ENCODE results near the gene PPP2R2B. TPM values are rescaled to one million over a fixed set of nuclear protein-coding genes. Genes with fewer than 3 reads are reported as not detected.

PPP2R2B gene
- total RNA-seq, 2 donors from 2014 or later: 9.5 to 29.8 TPM

DNA sequence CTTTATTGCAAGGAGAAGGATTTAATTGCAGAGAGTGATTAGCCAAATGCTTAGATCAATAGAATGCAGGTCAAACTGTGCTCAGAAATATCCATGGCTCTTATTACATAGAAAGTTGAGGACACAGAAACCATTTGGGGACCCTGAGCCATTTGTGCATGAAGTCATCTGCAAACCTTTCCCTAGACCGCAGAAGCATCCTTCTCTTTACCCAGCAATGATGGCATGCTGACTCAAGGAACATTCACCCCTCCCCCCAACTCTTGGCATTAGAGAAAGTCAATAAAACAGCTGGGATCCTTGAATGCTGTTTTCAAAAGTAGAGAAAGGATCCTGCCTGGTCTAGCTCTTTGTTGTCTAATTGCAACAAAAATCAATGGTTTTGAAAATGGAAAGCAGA is 73.5 kb downstream of the PPP2R2B start:
- no peak overlapping the region for H3K4me3 ChIP-seq
- DNase-seq (ENCODE audit: low spot score) (no peak), ATAC-seq (ENCODE audit: insufficient number of reproducible peaks, low FRiP score, low read depth) (peak; percentile 43)
- H3K27ac ChIP-seq: no peak overlapping the region
- no peaks in the 10 kb centered on the region for H3K36me3 ChIP-seq
- H3K27me3 ChIP-seq (replicated peaks; ENCODE audit: insufficient read depth): no peaks in the 10 kb centered on the region
- TF ChIP-seq, protein P1, sequence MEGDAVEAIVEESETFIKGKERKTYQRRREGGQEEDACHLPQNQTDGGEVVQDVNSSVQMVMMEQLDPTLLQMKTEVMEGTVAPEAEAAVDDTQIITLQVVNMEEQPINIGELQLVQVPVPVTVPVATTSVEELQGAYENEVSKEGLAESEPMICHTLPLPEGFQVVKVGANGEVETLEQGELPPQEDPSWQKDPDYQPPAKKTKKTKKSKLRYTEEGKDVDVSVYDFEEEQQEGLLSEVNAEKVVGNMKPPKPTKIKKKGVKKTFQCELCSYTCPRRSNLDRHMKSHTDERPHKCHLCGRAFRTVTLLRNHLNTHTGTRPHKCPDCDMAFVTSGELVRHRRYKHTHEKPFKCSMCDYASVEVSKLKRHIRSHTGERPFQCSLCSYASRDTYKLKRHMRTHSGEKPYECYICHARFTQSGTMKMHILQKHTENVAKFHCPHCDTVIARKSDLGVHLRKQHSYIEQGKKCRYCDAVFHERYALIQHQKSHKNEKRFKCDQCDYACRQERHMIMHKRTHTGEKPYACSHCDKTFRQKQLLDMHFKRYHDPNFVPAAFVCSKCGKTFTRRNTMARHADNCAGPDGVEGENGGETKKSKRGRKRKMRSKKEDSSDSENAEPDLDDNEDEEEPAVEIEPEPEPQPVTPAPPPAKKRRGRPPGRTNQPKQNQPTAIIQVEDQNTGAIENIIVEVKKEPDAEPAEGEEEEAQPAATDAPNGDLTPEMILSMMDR (IDR thresholded peaks at IDR 0.05): no peak
- peaks cover 0 to 27% of the 10 kb centered on the region in 2 donors for H3K4me1 ChIP-seq (ENCODE audit: control insufficient read depth in 1 of 2, low read depth in 2 of 2)
- no peaks in the 10 kb centered on the region for H3K9me3 ChIP-seq

DNA sequence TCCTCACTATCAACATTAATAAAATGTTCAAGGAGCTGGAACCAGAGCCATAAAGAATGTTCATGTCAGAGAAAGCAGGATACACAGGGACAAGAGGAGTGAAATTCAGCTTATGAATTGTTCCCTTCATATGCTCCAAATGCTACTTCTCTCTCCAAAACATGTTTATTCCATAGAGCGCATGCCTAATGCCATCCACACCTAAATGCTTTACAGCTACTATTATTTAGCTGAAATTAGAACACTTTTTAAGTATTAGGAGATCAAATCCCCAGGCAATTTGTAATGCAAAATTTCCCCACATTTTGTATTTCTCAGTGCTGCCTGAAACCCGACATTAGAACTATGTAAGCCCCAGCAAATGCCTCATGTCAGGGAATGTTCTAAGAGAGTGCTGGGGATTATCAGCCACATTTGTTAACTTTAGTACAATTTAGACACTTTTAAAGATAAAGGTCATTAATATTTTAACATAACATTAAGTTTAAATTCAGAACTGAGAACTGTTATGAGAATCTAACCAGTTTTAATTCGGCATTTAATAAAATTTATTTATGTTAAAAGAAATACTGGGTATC is 75.5 kb downstream of the PPP2R2B start:
- Histone ChIP-seq H3K4me1 (ENCODE audit: control insufficient read depth in 1 of 2, low read depth in 2 of 2) (peaks cover 2 to 34% of the 10 kb centered on the region in 2 donors), H3K36me3 (no peaks in the 10 kb centered on the region), H3K4me3 (no peak overlapping the region), H3K9me3 (no peaks in the 10 kb centered on the region), H3K27me3 (replicated peaks; ENCODE audit: insufficient read depth) (no peaks in the 10 kb centered on the region), H3K27ac (no peak overlapping the region)
- TF ChIP-seq, protein P1 (IDR thresholded peaks at IDR 0.05): no peak
- no peak for DNase-seq (ENCODE audit: low spot score)
- no peak for ATAC-seq (ENCODE audit: insufficient number of reproducible peaks, low FRiP score, low read depth)

DNA sequence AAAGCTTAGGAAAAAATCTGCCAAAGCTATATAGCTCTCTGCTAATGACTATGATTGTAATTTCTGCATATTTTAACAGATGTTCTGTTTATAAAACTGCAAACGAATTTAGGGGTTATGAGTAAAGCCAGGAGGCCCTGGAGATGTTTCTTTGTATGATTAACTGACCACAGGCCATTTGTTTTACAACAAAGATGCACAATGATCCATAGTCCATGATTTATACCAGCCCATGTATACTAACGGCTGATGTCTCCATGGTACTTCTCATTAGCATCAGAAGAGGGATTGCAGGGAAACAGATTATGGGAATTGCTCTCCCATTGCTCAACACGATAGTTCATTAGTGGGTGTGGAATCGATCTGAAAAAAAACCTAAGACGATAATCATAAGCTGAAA is 78.9 kb downstream of the PPP2R2B start:
- no peaks in the 10 kb centered on the region for H3K9me3 ChIP-seq
- peaks cover 25 to 50% of the 10 kb centered on the region in 2 donors for H3K4me1 ChIP-seq (ENCODE audit: control insufficient read depth in 1 of 2, low read depth in 2 of 2)
- H3K27me3 ChIP-seq (replicated peaks; ENCODE audit: insufficient read depth): no peaks in the 10 kb centered on the region
- DNase-seq (ENCODE audit: low spot score): no peak
- no peak overlapping the region for H3K27ac ChIP-seq
- ATAC-seq (ENCODE audit: insufficient number of reproducible peaks, low FRiP score, low read depth): no peak
- H3K4me3 ChIP-seq: no peak overlapping the region
- H3K36me3 ChIP-seq: no peaks in the 10 kb centered on the region
- TF ChIP-seq, protein P1 (IDR thresholded peaks at IDR 0.05): no peak

DNA sequence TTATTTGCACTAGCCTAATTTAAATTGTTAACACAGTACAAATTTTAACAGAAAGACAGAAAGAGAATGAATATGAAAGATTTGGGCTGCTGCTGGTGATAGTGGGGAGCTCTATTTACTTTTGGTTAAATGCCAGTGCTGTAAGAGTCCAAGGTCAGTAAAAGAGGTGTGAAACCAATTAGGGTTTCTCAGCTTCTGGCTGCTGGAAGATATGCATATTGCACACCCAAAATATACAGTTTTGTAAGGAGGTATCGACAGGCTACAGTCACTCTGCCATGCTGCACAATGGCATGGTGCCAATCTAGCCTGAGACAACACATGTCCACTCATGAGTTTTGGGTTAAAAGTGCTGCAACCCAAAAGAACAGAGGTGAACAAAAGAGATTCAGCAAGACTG is 79.3 kb downstream of the PPP2R2B start:
- DNase-seq (ENCODE audit: low spot score) (no peak), ATAC-seq (ENCODE audit: insufficient number of reproducible peaks, low FRiP score, low read depth) (no peak)
- Histone ChIP-seq H3K27me3 (replicated peaks; ENCODE audit: insufficient read depth) (no peaks in the 10 kb centered on the region), H3K9me3 (no peaks in the 10 kb centered on the region), H3K4me1 (ENCODE audit: control insufficient read depth in 1 of 2, low read depth in 2 of 2) (peaks cover 29 to 54% of the 10 kb centered on the region in 2 donors), H3K27ac (no peak overlapping the region), H3K4me3 (no peak overlapping the region), H3K36me3 (no peaks in the 10 kb centered on the region)
- TF ChIP-seq, protein P1 (IDR thresholded peaks at IDR 0.05): no peak

DNA sequence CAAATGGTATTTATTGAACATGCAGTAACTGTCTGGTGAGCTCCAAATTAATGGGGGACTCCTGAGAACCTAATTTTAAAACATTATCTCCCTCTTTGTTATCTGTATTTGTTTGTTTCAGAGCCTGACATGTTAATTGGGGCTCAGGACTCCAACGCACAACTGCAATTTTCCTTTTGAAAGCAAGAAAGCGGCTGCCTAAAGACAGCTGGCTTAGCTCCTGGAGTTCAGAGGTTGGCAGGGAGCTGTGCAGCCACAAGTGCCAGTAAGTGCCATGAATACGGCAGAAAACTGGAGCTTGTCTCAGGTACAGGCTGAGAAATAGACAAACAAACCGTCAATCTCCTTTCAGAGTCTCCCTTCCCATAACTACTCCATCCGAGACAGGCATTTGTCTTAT is 80.9 kb downstream of the PPP2R2B start:
- no peaks in the 10 kb centered on the region for H3K36me3 ChIP-seq
- H3K27me3 ChIP-seq (replicated peaks; ENCODE audit: insufficient read depth): no peaks in the 10 kb centered on the region
- H3K4me3 ChIP-seq: peak overlapping the region; percentile 27
- peak overlapping the region; percentile 67 to 68 for H3K27ac ChIP-seq
- peaks cover 38 to 65% of the 10 kb centered on the region in 2 donors for H3K4me1 ChIP-seq (ENCODE audit: control insufficient read depth in 1 of 2, low read depth in 2 of 2)
- H3K9me3 ChIP-seq: no peaks in the 10 kb centered on the region
- DNase-seq (ENCODE audit: low spot score) (no peak), ATAC-seq (ENCODE audit: insufficient number of reproducible peaks, low FRiP score, low read depth) (no peak)
- TF ChIP-seq, protein P1 (IDR thresholded peaks at IDR 0.05): no peak

All from thoracic aorta (tissue), 2 donors.